AG08396 (cell line): ENCODE results near the gene PHACTR4.
"Not testable (repeated sequence)": the region's sequence is repeated elsewhere in the genome, so short reads cannot be mapped to it uniquely, and the experiment has no call there.

Experiments
- DNase-seq: peaks from one replicate; pipeline ENCODE4 v3.0.0; 2012; ENCODE audit warnings: low spot score, mixed read lengths

PHACTR4 gene

GRCh38 chr1:28503117-28503516, 133.6 kb downstream of the PHACTR4 start:
- DNase-seq = no peak

DNA sequence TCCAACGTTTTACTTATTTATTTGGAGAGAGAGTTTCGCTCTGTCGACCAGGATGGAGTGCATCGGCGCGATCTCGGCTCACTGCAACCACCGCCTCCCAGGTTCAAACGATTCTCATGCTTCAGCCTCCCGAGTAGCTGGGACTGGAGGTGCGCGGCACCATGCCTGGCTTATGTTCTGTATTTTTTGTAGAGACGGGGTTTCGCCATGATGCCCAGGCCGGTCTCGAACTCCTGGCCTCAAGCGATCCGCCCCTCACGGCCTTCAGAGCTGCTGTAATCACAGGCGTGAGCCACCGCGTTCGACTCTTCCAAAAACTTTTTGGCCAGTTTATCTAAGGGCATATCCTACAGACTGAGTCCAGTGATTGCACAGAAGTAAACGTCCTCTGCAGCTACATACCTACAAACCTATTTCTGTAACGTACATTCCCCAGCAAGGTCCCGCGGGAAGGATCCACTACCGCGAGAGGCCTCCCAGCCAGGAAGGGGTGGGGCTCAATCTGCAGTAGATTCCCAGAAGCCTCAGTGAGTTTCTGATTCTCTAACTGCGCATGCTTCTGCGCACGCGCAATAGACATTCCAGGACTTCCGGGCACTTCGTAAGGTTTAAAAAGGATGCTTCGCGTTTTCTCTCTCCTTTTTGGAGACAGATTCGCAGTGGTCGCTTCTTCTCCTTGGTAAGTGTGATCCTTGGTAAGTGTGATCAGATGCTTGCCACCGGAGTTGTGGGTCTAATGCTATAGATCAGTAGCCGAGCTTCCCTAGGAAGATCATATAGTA, 136.1 kb downstream of the PHACTR4 start, which contains the start of gene RCC1:
Gene RCC1, plus strand, starts transcription at position 638 of the 782 bp plus-strand sequence. CDS start 23,824 bp downstream, outside the sequence.
- peak; percentile 96 for DNase-seq

- no peak for DNase-seq
Observed at GRCh38 chr1:28506907-28507246, 137.3 kb downstream of the PHACTR4 start.

DNA sequence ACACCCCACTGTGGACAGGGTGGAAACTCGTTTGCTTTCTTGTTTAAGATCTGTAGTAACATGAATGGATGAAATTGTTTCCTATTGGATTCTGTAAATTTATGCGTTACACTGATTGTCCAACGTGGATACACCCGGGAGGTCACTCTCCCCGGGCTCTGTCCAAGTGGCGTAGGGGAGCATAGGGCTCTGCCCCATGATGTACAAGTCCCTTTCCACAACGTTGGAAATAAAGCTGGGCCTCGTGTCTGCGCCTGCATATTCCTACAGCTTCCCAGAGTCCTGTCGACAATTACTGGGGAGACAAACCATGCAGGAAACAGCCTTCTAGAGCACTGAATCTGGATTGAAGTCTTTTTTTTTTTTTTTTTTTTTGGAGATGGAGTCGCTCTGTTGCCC, 137.7 kb downstream of the PHACTR4 start:
- DNase-seq = no peak

DNA sequence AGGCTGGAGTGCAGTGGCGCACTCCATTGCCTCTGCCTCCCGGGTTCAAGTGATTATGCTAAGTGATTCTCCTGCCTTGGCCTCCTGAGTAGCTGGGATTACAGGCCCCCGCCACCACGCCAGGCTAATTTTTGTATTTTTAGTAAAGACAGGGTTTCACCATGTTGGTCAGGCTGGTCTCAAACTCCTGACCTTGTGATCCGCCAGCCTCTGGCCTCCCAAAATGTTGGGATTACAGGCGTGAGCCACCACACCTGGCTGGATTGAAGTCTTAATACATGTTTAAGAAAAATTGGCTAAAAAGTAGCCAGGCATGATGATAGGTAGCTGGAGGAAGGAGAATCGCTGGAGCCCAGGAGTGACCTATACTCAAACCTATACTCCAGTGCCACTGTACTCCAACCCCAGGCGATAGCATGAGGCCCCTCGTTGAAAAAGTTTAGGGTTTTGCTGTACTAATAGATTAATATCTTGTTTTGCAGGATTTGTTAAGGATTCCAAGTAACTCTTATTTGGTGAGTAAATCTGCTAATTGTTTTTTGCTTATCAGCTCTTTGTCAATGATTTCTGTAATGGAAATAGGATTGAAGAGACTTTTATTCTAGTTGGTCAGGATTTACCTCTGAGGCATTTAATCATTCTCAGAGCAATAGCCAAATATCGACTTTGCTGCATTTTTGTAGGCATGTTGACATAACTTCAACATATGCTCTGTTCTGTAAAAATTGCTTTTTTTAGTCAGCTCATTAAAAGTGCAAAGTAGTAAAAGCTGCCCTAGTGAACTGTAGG, 138.3 kb downstream of the PHACTR4 start:
- no peak for DNase-seq

GRCh38 chr1:28508435-28508754, 138.9 kb downstream of the PHACTR4 start:
- DNase-seq = no peak

- DNase-seq = no peak
Observed at GRCh38 chr1:28509705-28510272, 140.2 kb downstream of the PHACTR4 start.

DNA sequence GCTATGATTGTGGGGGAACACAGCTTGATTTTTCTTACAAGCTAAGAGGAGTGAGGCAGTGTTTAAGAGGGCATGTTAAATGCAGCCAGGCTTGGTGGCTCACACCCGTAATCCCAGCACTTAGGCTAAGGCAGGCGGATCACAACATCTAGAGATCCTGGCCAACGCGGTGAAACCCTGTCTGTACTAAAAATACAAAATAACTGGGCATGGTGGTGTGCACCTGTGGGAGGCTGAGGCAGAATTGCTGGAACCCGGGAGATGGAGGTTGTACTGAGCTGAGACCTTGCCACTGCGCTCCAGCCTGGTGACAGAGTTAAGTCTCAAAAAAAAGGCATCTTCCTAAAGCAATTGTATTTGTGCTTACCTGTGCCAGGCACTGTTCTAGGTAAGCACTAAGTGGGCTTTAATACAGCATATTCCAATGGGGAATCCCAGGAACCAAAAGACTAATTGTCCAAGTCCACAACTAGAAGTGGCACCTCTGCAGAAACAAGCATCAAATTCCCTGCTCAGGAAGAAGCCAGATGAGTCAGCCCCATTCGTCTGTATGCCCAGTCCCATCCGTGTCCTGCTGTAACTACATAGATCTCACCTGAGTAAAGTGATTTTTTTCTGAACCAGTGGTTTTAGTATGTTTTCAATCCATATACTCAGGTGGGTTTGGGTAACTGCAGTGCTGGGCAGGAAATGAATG, 140.9 kb downstream of the PHACTR4 start:
- DNase-seq = no peak

- DNase-seq = no peak
Observed at GRCh38 chr1:28510970-28511440, 141.5 kb downstream of the PHACTR4 start.

- no peak for DNase-seq
Observed at GRCh38 chr1:28512058-28512611, 142.6 kb downstream of the PHACTR4 start.

DNA sequence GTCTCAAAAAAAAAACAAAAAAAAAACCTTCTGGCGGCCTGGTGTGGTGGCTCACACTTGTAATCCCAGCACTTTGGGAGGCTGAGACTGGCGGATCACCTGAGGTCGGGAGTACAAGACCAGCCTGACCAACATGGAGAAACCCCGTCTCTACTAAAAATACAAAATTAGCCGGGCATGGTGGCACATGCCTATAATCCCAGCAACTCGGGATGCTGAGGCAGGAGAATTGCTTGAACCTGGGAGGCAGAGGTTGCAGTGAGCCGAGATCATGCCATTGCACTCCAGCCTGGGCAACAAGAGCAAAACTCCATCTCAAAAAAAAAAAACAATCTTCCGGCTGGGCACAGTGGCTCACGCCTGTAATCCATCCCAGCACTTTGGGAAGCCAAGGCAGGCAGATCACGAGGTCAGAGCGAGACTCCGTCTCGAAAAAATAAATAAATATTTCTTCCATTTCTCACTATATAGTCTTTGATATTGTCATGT, 144.9 kb downstream of the PHACTR4 start:
- not testable (repeated sequence) for DNase-seq

GRCh38 chr1:28516518-28516956, 147.0 kb downstream of the PHACTR4 start:
- no peak for DNase-seq

DNA sequence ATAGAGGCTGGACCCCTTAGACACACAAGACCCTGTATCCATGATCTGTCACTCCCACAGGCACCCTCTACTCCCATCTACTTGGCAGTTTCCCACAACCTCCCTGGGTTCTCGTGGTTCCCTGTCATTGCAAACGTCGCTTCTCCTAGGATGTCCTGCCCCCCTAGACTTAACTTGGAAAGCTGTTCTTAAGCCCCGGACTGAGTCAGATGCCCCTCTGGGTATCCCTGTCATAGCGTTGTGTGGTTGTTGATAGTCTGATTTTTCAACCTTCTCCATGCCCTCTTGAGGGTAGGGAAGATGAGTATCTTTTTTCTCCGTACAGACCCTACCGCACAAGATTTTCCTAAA, 148.1 kb downstream of the PHACTR4 start:
- DNase-seq = no peak

GRCh38 chr1:28518000-28518744, 148.6 kb downstream of the PHACTR4 start:
- peak; percentile 94 for DNase-seq

DNA sequence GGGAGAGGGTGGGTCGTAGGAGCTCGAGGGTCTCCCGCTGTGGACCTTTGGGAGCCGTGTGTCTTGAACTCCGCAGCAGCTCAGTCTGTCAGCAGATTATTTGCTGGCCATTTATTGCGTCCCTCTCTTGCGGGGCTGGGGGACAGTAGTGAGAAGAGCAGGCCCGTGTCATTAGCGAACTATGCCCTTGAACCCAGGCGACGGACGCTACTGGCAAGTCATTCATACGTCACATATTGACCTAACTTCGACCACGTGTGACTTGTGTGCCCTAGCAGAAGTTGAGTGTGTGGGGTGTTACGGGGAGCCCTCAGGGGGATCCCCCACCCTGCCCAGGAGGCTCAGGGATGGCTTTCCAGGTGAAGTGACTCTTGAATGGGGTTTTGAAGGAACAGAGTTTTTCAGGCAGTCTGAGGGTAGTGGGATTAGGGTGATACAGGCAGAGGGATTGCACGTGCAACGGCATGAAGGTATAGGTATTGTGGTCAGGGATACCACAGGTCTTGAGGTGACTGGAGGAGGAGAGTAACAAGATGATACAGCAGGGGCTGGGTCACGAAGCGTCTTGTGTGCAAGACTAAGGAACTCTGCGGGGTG, 149.3 kb downstream of the PHACTR4 start:
- DNase-seq = no peak

DNA sequence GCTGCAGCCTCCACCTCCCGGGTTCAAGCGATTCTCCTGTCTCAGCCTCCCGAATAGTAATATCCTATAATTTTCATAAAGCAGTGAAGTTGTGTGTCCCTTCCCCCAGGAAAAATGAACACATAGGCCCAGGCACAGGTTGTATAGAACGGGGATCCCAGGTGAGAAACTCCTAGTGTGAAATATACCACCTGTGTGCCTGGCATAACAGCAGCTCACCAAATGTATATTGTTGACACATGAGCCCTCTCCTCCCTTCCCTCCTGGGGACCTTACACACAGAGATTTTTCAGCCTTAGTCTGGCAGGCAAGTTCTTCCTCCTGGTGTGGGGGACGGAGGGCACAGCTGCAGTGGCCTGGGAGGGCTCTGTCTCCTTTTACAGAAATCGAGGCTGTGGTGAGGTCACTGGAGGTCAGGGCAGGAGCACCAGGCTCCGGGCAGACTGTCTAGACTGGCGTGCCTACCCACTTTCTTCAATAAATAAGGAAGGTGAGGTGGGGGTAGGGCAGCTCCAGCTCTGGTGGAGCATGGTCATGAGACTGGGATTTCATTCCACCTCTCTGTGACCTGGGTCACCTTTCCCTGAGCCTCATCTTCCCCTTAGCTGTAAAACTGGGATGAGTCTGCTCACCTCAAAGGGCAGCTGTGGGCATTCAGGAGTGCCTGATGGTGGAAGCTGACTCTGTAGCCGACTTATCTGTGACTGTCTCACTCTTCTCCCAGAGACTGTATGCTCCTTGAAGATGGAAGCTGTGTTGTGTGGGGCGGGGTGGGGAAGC, 150.6 kb downstream of the PHACTR4 start:
- DNase-seq = no peak

GRCh38 chr1:28520796-28521195, 151.3 kb downstream of the PHACTR4 start:
- DNase-seq = not testable (repeated sequence)

- no peak for DNase-seq
Observed at GRCh38 chr1:28521502-28522164, 152.1 kb downstream of the PHACTR4 start.

GRCh38 chr1:28522537-28522936, 153.0 kb downstream of the PHACTR4 start:
- not testable (repeated sequence) for DNase-seq
